SU-DHL-6 (cell line): ENCODE results near the gene SLC4A2.

Source experiments
- CTCF ChIP-seq: fragments of 200-600 bp; sonication (generic); IDR thresholded peaks from one replicate; pipeline ENCODE4 v1.5.1; 2017; ENCODE audit warnings: antibody characterized with exemption, mild to moderate bottlenecking, low read length, moderate library complexity; ENCODE audit not compliant: insufficient read depth, poor library complexity, severe bottlenecking
- EZH2phosphoT487 ChIP-seq: fragments of 200-600 bp; sonication (generic), shearing (Covaris generic); conservative IDR thresholded peaks from 2 replicates; pipeline ENCODE4 v1.6.1; 2018; ENCODE audit warnings: mild to moderate bottlenecking, antibody characterized with exemption, low read length, moderate library complexity, mixed read lengths

- TF ChIP-seq CTCF (no peak), EZH2phosphoT487 (no peak)
Observed at GRCh38 chr7:151031011-151031410, 28.4 kb upstream of the SLC4A2 start.
